ENCODE measurements around the gene UGGT2.

UGGT2 gene

GRCh38 chr13:96089749-96090239 lies 36.6 kb upstream of the UGGT2 start, which contains the start of gene HS6ST3:
HS6ST3 (plus strand) TSS chr13:96090107.
- H3K27ac ChIP-seq, result peak within 1 kb of the TSS; percentile 70
- no peak for TF ChIP-seq CTCF (conservative IDR thresholded peaks at IDR 0.05)

- peak overlapping the region; percentile 70 for H3K27ac ChIP-seq
- no peak for TF ChIP-seq CTCF (conservative IDR thresholded peaks at IDR 0.05)
Measured at GRCh38 chr13:96089139-96089538, 35.9 kb upstream of the UGGT2 start.

- no peak for TF ChIP-seq CTCF (conservative IDR thresholded peaks at IDR 0.05)
- H3K27ac ChIP-seq, result peak overlapping the region; percentile 46; the same call in 1 of the 2 replicates
Measured at GRCh38 chr13:96086736-96087135, 33.5 kb upstream of the UGGT2 start.

- no peak for TF ChIP-seq CTCF (conservative IDR thresholded peaks at IDR 0.05)
- no peak overlapping the region for H3K27ac ChIP-seq
Measured at GRCh38 chr13:96082640-96083039, 29.4 kb upstream of the UGGT2 start.

- no peak for TF ChIP-seq CTCF (conservative IDR thresholded peaks at IDR 0.05)
Measured at GRCh38 chr13:96081888-96082287, 28.7 kb upstream of the UGGT2 start.

GRCh38 chr13:96080676-96081075 lies 27.5 kb upstream of the UGGT2 start:
- no peak for TF ChIP-seq CTCF (conservative IDR thresholded peaks at IDR 0.05)
- H3K27ac ChIP-seq, result no peak overlapping the region

More at GRCh38 chr13:96081888-96082287, 28.7 kb upstream of the UGGT2 start:
- no peak overlapping the region for H3K27ac ChIP-seq

GRCh38 chr13:96075953-96076543 lies 22.8 kb upstream of the UGGT2 start:
- no peak overlapping the region for H3K27ac ChIP-seq
- peak; percentile 68 for TF ChIP-seq CTCF (conservative IDR thresholded peaks at IDR 0.05)
